Keratinocyte (primary cell): ENCODE data around the gene SMOC1. TPM values are rescaled to one million over a fixed set of nuclear protein-coding genes. Genes with fewer than 3 reads are reported as not detected.

Source experiments
- DNase-seq: peaks from one replicate; pipeline ENCODE4 v3.0.0-alpha.2; 2011; ENCODE audit warnings: low read depth, missing footprints, low spot score
- FAIRE-seq: peaks from 2 replicates; lab custom pipeline; 2011; peaks lifted over from hg19 to GRCh38; lab: Jason Lieb, UNC
- H2AFZ ChIP-seq: 2 replicates; pipeline ENCODE4 v1.6.0; 2012; ENCODE audit warnings: low read length, control low read depth, inconsistent platforms; ENCODE audit not compliant: control insufficient read depth
- H3K27ac ChIP-seq: 2 replicates; pipeline ENCODE4 v1.5.1; 2011; ENCODE audit warnings: low read length; ENCODE audit not compliant: control insufficient read depth, insufficient read depth
- H3K27me3 ChIP-seq: 3 replicates; pipeline ENCODE4 v1.6.0; 2011; ENCODE audit warnings: low read length; ENCODE audit not compliant: control insufficient read depth, insufficient read depth; ENCODE audit errors: extremely low read depth
- H3K36me3 ChIP-seq, 2 experiments: 2 replicates in 1 of 2; 3 replicates in 1 of 2; pipeline ENCODE4 v1.5.1; 2011; ENCODE audit warnings: low read length in 2 of 2, mild to moderate bottlenecking in 1 of 2; ENCODE audit not compliant: control insufficient read depth in 2 of 2, insufficient read depth in 2 of 2; ENCODE audit errors: extremely low read depth in 1 of 2
- H3K4me1 ChIP-seq: 3 replicates; pipeline ENCODE4 v1.5.1; 2011; ENCODE audit warnings: low read length; ENCODE audit not compliant: control insufficient read depth, insufficient read depth; ENCODE audit errors: extremely low read depth
- H3K4me2 ChIP-seq: 3 replicates; pipeline ENCODE4 v1.6.0; 2011; ENCODE audit warnings: low read depth, low read length; ENCODE audit not compliant: control insufficient read depth, insufficient read depth; ENCODE audit errors: extremely low read depth
- H3K4me3 ChIP-seq, 3 experiments: fragments of 200-600 bp in 1 of 3; sonication (generic) in 1 of 3; 2 replicates in 2 of 3; 3 replicates in 1 of 3; pipeline ENCODE4 v1.5.1; 2011 to 2016; ENCODE audit warnings: low read length in 3 of 3, mild to moderate bottlenecking in 3 of 3, control low read depth in 2 of 3, inconsistent platforms in 1 of 3, low read depth in 1 of 3, mixed read lengths in 1 of 3, mixed run types in 1 of 3, moderate library complexity in 1 of 3; ENCODE audit not compliant: control insufficient read depth in 2 of 3, insufficient read depth in 2 of 3; ENCODE audit errors: extremely low read depth in 1 of 3
- H3K79me2 ChIP-seq: 2 replicates; pipeline ENCODE4 v1.6.0; 2012; ENCODE audit warnings: low read length; ENCODE audit not compliant: control insufficient read depth, insufficient read depth
- H3K9ac ChIP-seq: 3 replicates; pipeline ENCODE4 v1.6.0; 2011; ENCODE audit warnings: low read length; ENCODE audit not compliant: control insufficient read depth, insufficient read depth; ENCODE audit errors: extremely low read depth
- H3K9me1 ChIP-seq: 3 replicates; pipeline ENCODE4 v1.6.0; 2011; ENCODE audit warnings: low read length; ENCODE audit not compliant: control insufficient read depth, insufficient read depth; ENCODE audit errors: extremely low read depth
- H3K9me3 ChIP-seq: 2 replicates; pipeline ENCODE4 v1.5.1; 2012; ENCODE audit warnings: low read depth, low read length; ENCODE audit not compliant: control insufficient read depth
- H4K20me1 ChIP-seq: 3 replicates; pipeline ENCODE4 v1.6.0; 2011; ENCODE audit warnings: low read length; ENCODE audit not compliant: control insufficient read depth, insufficient read depth; ENCODE audit errors: extremely low read depth
- EZH2 ChIP-seq: IDR thresholded peaks from one replicate; pipeline ENCODE4 v1.6.1; 2012; ENCODE audit warnings: inconsistent platforms, mild to moderate bottlenecking, low read length, moderate library complexity
- dilution Hi-C: fragments of 300-500 bp; cut with MboI; formaldehyde crosslinking; loops from one replicate; pipeline ENCODE4 v1.7.0; 2020; ENCODE audit warnings: low sequenced_read_pairs; ENCODE audit not compliant: extremely low pct_ligation_motif_present
- polyA plus RNA-seq, 5 experiments: library from polyadenylated mRNA; depleted of rRNA in 3 of 5; stranded (reverse) in 3 of 5; stranded (forward) in 1 of 5; unstranded in 1 of 5; fragments of >200 nt; gene quantifications; 1 replicate in 1 of 5; 2 replicates in 3 of 5; 3 replicates in 1 of 5; pipeline versions ENCODE4 v1.2.1 to v1.2.3, GENCODE V29; 2011 to 2012; ENCODE audit warnings: missing spikeins in 2 of 5, low read depth in 1 of 5, low replicate concordance in 1 of 5
- TF ChIP-seq, protein P1 (sequence below), 3 experiments: IDR thresholded peaks in 1 of 3; conservative IDR thresholded peaks in 1 of 3; optimal IDR thresholded peaks in 1 of 3; 2 replicates in 2 of 3; 3 replicates in 1 of 3; pipeline versions ENCODE3 to v1.5.1; 2011; ENCODE audit warnings: low read length in 3 of 3, mild to moderate bottlenecking in 3 of 3, moderate library complexity in 2 of 3, control low read depth in 1 of 3, inconsistent platforms in 1 of 3; ENCODE audit not compliant: insufficient read depth in 2 of 3; ENCODE audit errors: extremely low read depth in 1 of 3

Gene SMOC1
- polyA plus RNA-seq, 1 donor (not counting 4 experiments of a cell fraction or from before 2014, with no cell fraction given): 6.0 TPM

DNA sequence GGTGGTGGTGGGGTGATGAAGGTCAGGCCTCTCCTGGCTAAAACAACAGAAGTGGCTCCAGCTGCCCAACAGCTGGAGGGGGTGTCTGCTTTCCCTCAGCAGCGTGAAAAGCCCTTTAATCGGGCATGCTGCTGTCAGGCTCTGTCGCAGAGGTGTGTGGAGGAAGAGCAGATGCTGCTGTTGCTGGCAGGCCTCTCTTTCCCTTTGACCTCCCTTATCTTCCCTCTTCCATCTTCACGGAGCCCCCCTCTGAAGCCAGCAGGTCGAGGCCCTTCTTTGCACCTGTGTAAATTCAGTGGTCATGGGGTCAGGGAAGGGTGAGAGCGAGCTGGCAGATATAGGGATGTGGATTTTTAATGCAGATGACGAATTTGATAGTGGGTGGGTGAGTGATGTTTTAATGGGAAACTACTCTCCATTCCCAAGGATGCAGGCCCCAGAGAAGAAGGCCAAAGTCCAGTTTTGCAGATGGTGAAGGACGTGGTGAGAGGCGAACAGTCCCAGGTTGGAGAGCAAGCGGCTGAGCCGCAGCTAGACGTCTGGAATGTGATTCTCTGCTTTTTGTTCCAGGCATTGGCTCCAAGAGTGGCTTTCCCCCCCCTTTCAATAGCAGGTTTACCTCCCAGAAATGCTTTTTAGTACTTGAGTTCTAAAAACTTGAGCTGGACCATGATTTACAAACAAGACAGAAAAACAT, 64.0 kb downstream of the SMOC1 start:
- dilution Hi-C loops: no loop called here
- Histone ChIP-seq H2AFZ (no peak overlapping the region), H3K4me2 (no peak overlapping the region), H3K36me3 (no peaks in the 10 kb centered on the region), H3K9me1 (no peaks in the 10 kb centered on the region), H3K4me3 (no peak overlapping the region), H3K9me3 (peaks cover 3% of the 10 kb centered on the region), H3K4me1 (no peaks in the 10 kb centered on the region), H4K20me1 (no peaks in the 10 kb centered on the region), H3K79me2 (no peaks in the 10 kb centered on the region), H3K27ac (no peak overlapping the region), H3K27me3 (no peaks in the 10 kb centered on the region), H3K9ac (no peak overlapping the region)
- TF ChIP-seq, protein P1, sequence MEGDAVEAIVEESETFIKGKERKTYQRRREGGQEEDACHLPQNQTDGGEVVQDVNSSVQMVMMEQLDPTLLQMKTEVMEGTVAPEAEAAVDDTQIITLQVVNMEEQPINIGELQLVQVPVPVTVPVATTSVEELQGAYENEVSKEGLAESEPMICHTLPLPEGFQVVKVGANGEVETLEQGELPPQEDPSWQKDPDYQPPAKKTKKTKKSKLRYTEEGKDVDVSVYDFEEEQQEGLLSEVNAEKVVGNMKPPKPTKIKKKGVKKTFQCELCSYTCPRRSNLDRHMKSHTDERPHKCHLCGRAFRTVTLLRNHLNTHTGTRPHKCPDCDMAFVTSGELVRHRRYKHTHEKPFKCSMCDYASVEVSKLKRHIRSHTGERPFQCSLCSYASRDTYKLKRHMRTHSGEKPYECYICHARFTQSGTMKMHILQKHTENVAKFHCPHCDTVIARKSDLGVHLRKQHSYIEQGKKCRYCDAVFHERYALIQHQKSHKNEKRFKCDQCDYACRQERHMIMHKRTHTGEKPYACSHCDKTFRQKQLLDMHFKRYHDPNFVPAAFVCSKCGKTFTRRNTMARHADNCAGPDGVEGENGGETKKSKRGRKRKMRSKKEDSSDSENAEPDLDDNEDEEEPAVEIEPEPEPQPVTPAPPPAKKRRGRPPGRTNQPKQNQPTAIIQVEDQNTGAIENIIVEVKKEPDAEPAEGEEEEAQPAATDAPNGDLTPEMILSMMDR (optimal IDR thresholded peaks at IDR 0.05 in 1 of 3, IDR thresholded peaks at IDR 0.05 in 1 of 3, conservative IDR thresholded peaks at IDR 0.05 in 1 of 3; ENCODE audit: extremely low read depth in 1 of 3, insufficient read depth in 2 of 3, low read length in 3 of 3): no peak
- TF ChIP-seq EZH2: no peak
- DNase-seq: no peak
- FAIRE-seq: no peak

DNA sequence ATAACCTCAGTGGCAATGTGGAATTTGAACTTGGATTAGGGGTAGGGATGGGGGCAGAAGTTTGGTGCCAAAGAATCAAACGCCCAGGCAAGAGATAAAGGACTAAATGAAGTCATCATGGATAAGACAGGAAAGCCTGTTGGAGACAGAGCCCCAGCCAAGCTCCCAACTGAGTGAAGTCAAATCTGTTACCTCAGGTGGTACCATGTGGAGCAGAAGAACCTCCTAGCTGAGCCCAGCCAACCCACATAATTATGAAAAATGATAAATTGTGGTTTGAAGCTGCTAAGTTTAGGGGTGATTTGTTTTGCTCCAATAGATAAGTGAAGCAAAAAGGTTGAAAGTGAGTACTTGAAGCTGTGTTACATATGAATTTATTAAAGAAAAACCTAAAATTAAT, 66.1 kb downstream of the SMOC1 start:
- H2AFZ ChIP-seq: no peak overlapping the region
- no peak overlapping the region for H3K4me2 ChIP-seq
- no peaks in the 10 kb centered on the region for H3K79me2 ChIP-seq
- no peaks in the 10 kb centered on the region for H3K36me3 ChIP-seq
- dilution Hi-C loops: no loop called here
- H3K9ac ChIP-seq: no peak overlapping the region
- FAIRE-seq (no peak), DNase-seq (no peak)
- peaks cover 3% of the 10 kb centered on the region for H3K9me3 ChIP-seq
- H4K20me1 ChIP-seq: no peaks in the 10 kb centered on the region
- no peak overlapping the region for H3K27ac ChIP-seq
- H3K4me1 ChIP-seq: no peaks in the 10 kb centered on the region
- no peak overlapping the region for H3K4me3 ChIP-seq
- no peaks in the 10 kb centered on the region for H3K27me3 ChIP-seq
- H3K9me1 ChIP-seq: no peaks in the 10 kb centered on the region
- TF ChIP-seq, protein P1 (optimal IDR thresholded peaks at IDR 0.05 in 1 of 3, IDR thresholded peaks at IDR 0.05 in 1 of 3, conservative IDR thresholded peaks at IDR 0.05 in 1 of 3; ENCODE audit: extremely low read depth in 1 of 3, insufficient read depth in 2 of 3, low read length in 3 of 3): no peak
- TF ChIP-seq EZH2: no peak
